HepG2 (cell line): ENCODE results near the gene TMCC1. TPM values are rescaled to one million over a fixed set of nuclear protein-coding genes. Genes with fewer than 3 reads are reported as not detected.

Experiments used
- FOSL2 ChIP-seq: sonication (generic); formaldehyde crosslinking; IDR thresholded peaks from 2 replicates; pipeline ENCODE4 v1.4.0; 2020; ENCODE audit warnings: missing genetic modification reagents
- FOXA3 ChIP-seq: IDR thresholded peaks from 2 replicates; pipeline ENCODE4 v1.6.1; 2016; ENCODE audit warnings: missing genetic modification reagents, missing compliant biosample characterization
- GZF1 ChIP-seq: sonication (generic); formaldehyde crosslinking; IDR thresholded peaks from 2 replicates; pipeline ENCODE4 v1.5.1; 2020; ENCODE audit warnings: mild to moderate bottlenecking, missing genetic modification reagents
- HNF4A ChIP-seq: sonication (generic); formaldehyde crosslinking; IDR thresholded peaks from 2 replicates; pipeline ENCODE4 v1.4.0; 2020; ENCODE audit warnings: missing genetic modification reagents
- HNRNPK ChIP-seq: fragments of 200-400 bp; formaldehyde crosslinking; IDR thresholded peaks from 2 replicates; pipeline ENCODE4 v1.6.1; 2018; ENCODE audit warnings: low read length, low read depth, moderate library complexity, mild to moderate bottlenecking; ENCODE audit not compliant: poor library complexity, severe bottlenecking
- MEIS2 ChIP-seq: sonication (generic); formaldehyde crosslinking; IDR thresholded peaks from 2 replicates; pipeline ENCODE4 v1.9.0; 2021; ENCODE audit warnings: mild to moderate bottlenecking, missing genetic modification reagents
- MIER3 ChIP-seq: IDR thresholded peaks from 2 replicates; pipeline ENCODE4 v1.6.1; 2016; ENCODE audit warnings: missing compliant biosample characterization, borderline replicate concordance
- MLLT10 ChIP-seq: sonication (generic); formaldehyde crosslinking; IDR thresholded peaks from 2 replicates; pipeline ENCODE4 v1.4.0; 2020; ENCODE audit warnings: missing genetic modification reagents
- MYNN ChIP-seq: sonication (generic); formaldehyde crosslinking; IDR thresholded peaks from 2 replicates; pipeline ENCODE4 v1.4.0; 2020; ENCODE audit warnings: mild to moderate bottlenecking, low read depth, missing genetic modification reagents
- NONO ChIP-seq, 2 experiments: fragments of 450-650 bp in 1 of 2; sonication (generic) in 1 of 2; formaldehyde crosslinking in 1 of 2; IDR thresholded peaks in 1 of 2; conservative IDR thresholded peaks in 1 of 2; 2 replicates each; pipeline versions ENCODE4 v1.6.1 to v1.8.0; 2017 to 2022; ENCODE audit warnings: mild to moderate bottlenecking in 1 of 2, missing genetic modification reagents in 1 of 2, moderate library complexity in 1 of 2
- POLR2A ChIP-seq, 2 experiments: IDR thresholded peaks; 2 replicates each; pipeline ENCODE4 v1.6.1; 2011; ENCODE audit warnings: low read depth in 2 of 2, low read length in 2 of 2, mild to moderate bottlenecking in 1 of 2, moderate library complexity in 1 of 2; ENCODE audit not compliant: insufficient read depth in 1 of 2
- SAFB2 ChIP-seq: sonication (generic); formaldehyde crosslinking; IDR thresholded peaks from 2 replicates; pipeline ENCODE4 v1.5.1; 2020; ENCODE audit warnings: missing genetic modification reagents, low read depth, mild to moderate bottlenecking, borderline replicate concordance
- SMAD1 ChIP-seq: sonication (generic); formaldehyde crosslinking; IDR thresholded peaks from 2 replicates; pipeline ENCODE4 v1.4.0; 2020; ENCODE audit warnings: missing genetic modification reagents, low read depth, mild to moderate bottlenecking, borderline replicate concordance
- SNAPC2 ChIP-seq: sonication (generic); formaldehyde crosslinking; IDR thresholded peaks from 2 replicates; pipeline ENCODE4 v1.8.1; 2022; ENCODE audit warnings: mild to moderate bottlenecking, missing genetic modification reagents
- ZBED4 ChIP-seq: sonication (generic); formaldehyde crosslinking; IDR thresholded peaks from 2 replicates; pipeline ENCODE4 v1.4.0; 2020; ENCODE audit warnings: missing genetic modification reagents, borderline replicate concordance
- ZNF124 ChIP-seq: sonication (generic); formaldehyde crosslinking; IDR thresholded peaks from 2 replicates; pipeline ENCODE4 v1.4.0; 2020; ENCODE audit warnings: missing genetic modification reagents
- ZNF160 ChIP-seq: sonication (generic); formaldehyde crosslinking; IDR thresholded peaks from 2 replicates; pipeline ENCODE4 v1.8.0; 2022; ENCODE audit warnings: mild to moderate bottlenecking, inconsistent platforms, missing genetic modification reagents
- ZNF205 ChIP-seq: IDR thresholded peaks from 2 replicates; pipeline ENCODE4 v1.6.1; 2018; ENCODE audit warnings: missing biosample characterization, missing genetic modification reagents
- ZNF331 ChIP-seq: sonication (generic); formaldehyde crosslinking; IDR thresholded peaks from 2 replicates; pipeline ENCODE4 v1.4.0; 2020; ENCODE audit warnings: missing genetic modification reagents
- ZNF367 ChIP-seq: sonication (generic); formaldehyde crosslinking; IDR thresholded peaks from 2 replicates; pipeline ENCODE4 v1.4.0; 2020; ENCODE audit warnings: missing genetic modification reagents, borderline replicate concordance
- ZNF512B ChIP-seq: sonication (generic); formaldehyde crosslinking; IDR thresholded peaks from 2 replicates; pipeline ENCODE4 v1.5.1; 2020; ENCODE audit warnings: missing genetic modification reagents, mild to moderate bottlenecking, borderline replicate concordance
- ZNF703 ChIP-seq: sonication (generic); formaldehyde crosslinking; IDR thresholded peaks from 2 replicates; pipeline ENCODE4 v1.5.1; 2020; ENCODE audit warnings: missing genetic modification reagents, mild to moderate bottlenecking, moderate library complexity, borderline replicate concordance
- ZNF768 ChIP-seq: sonication (generic); formaldehyde crosslinking; IDR thresholded peaks from 2 replicates; pipeline ENCODE4 v1.4.0; 2020; ENCODE audit warnings: missing genetic modification reagents
- ZNF850 ChIP-seq: sonication (generic); formaldehyde crosslinking; conservative IDR thresholded peaks from 2 replicates; pipeline ENCODE4 v1.9.0; 2021; ENCODE audit warnings: mild to moderate bottlenecking, missing genetic modification reagents
- polyA plus RNA-seq, 8 experiments: library from polyadenylated mRNA; depleted of rRNA in 3 of 8; stranded (reverse) in 7 of 8; unstranded in 1 of 8; fragments of >200 nt; fragmentation: Illumina TruSeq in 4 of 8; extraction: Trizol in 4 of 8; gene quantifications; 2 replicates each; pipeline versions ENCODE4 v1.2.1 to v1.2.3, GENCODE V29; 2011 to 2016; ENCODE audit warnings: low read depth in 4 of 8, missing spikeins in 1 of 8, mixed read lengths in 1 of 8; ENCODE audit not compliant: insufficient read depth in 1 of 8
- total RNA-seq, 5 experiments: library from RNA; depleted of rRNA; stranded (reverse); fragments of >200 nt; fragmentation: Illumina TruSeq; extraction: Trizol; gene quantifications; 2 replicates each; pipeline ENCODE4 v1.2.3, GENCODE V29; 2016; ENCODE audit warnings: low read depth in 1 of 5

Gene TMCC1
- total and polyA plus RNA-seq, 2 of the 13 experiments (the other 11 are each of a cell fraction or from before 2014, with no cell fraction given) = 12.1 to 264 TPM

- TF ChIP-seq ZBED4 (CRISPR knock-in tag) (peak; percentile 46; the same call in 1 of the 2 replicates), FOXA3 (CRISPR knock-in tag) (peak; percentile 47; the same call in 1 of the 2 replicates), SNAPC2 (CRISPR knock-in tag) (0 out of 2 replicates have a peak, but pooled peaks have one; percentile 25), SAFB2 (CRISPR knock-in tag) (no peak), ZNF160 (no peak), ZNF331 (CRISPR knock-in tag) (0 out of 2 replicates have a peak, but pooled peaks have one; percentile 26), ZNF703 (no peak), ZNF850 (no peak), ZNF768 (CRISPR knock-in tag) (no peak), HNF4A (CRISPR knock-in tag) (no peak), GZF1 (no peak), FOSL2 (CRISPR knock-in tag) (peak; percentile 25; the same call in 1 of the 2 replicates), NONO (IDR thresholded peaks at IDR 0.05) (no peak), NONO (CRISPR knock-in tag; conservative IDR thresholded peaks at IDR 0.05) (peak; percentile 46), ZNF367 (CRISPR knock-in tag) (no peak), SMAD1 (CRISPR knock-in tag) (no peak), ZNF205 (peak; percentile 98), POLR2A (IDR thresholded peaks at IDR 0.05; ENCODE audit: insufficient read depth in 1 of 2, low read depth in 2 of 2, low read length in 2 of 2) (peak in 1 of 2 experiments; percentile 58; a peak in 2 of 4 replicates), ZNF124 (CRISPR knock-in tag) (no peak), HNRNPK (no peak), MEIS2 (CRISPR knock-in tag) (no peak), MIER3 (CRISPR knock-in tag) (no peak), MYNN (CRISPR knock-in tag) (no peak), MLLT10 (CRISPR knock-in tag) (no peak), ZNF512B (CRISPR knock-in tag) (no peak)
These were observed 238.2 kb downstream of the TMCC1 start (continued) for GRCh38 chr3:129655291-129655700.
